ENCODE results near the gene ARL10.

DNA sequence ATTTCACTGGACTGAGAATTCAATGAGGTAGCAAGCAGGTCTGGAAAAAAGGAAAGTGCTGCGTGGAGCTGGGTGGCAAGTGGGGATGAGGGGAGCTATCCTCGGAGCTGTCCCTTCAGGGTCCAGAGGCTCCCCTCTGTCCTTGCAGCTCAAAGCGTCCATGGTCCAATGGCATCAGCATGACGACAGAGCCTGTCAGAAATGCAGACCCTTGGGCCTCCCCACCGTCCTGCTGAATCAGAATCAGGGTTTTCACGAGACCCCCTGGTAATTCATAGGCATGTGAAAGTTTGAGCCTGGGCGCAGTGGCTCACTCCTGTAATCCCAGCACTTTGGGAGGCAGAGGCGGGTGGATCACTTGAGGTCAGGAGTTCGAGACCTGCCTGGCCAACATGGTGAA lies 28.8 kb downstream of the ARL10 start:
- TF ChIP-seq, protein P1, sequence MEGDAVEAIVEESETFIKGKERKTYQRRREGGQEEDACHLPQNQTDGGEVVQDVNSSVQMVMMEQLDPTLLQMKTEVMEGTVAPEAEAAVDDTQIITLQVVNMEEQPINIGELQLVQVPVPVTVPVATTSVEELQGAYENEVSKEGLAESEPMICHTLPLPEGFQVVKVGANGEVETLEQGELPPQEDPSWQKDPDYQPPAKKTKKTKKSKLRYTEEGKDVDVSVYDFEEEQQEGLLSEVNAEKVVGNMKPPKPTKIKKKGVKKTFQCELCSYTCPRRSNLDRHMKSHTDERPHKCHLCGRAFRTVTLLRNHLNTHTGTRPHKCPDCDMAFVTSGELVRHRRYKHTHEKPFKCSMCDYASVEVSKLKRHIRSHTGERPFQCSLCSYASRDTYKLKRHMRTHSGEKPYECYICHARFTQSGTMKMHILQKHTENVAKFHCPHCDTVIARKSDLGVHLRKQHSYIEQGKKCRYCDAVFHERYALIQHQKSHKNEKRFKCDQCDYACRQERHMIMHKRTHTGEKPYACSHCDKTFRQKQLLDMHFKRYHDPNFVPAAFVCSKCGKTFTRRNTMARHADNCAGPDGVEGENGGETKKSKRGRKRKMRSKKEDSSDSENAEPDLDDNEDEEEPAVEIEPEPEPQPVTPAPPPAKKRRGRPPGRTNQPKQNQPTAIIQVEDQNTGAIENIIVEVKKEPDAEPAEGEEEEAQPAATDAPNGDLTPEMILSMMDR (IDR thresholded peaks at IDR 0.05): no peak
- TF ChIP-seq POLR2A (IDR thresholded peaks at IDR 0.05): no peak
